Spleen (tissue), 7 donors: ENCODE measurements around the gene FAM163A.

Experiments
- CTCF ChIP-seq, 11 experiments: fragments of 200-600 bp in 7 of 11; fragments of 450-650 bp in 4 of 11; sonication (generic) in 4 of 11; IDR thresholded peaks in 8 of 11; conservative IDR thresholded peaks in 3 of 11; 1 replicate in 7 of 11; 2 replicates in 4 of 11; pipeline versions ENCODE4 v1.4.0 to v1.8.0; 2016 to 2021; ENCODE audit warnings: antibody characterized with exemption in 11 of 11, inconsistent platforms in 4 of 11, mild to moderate bottlenecking in 1 of 11
- POLR2AphosphoS5 ChIP-seq, 3 donors: sonication (generic); formaldehyde crosslinking; IDR thresholded peaks; one replicate each; pipeline ENCODE4 v1.5.1; 2017; ENCODE audit warnings: antibody characterized with exemption in 3 of 3
- donor health status: DM: no; HTN: no; CAD: no; lungs with moderate emphysema.
- donor health status: DM: no; HTN: no; CAD: no.
- donor health status: DM: no; HTN: no; CAD: no.

GRCh38 chr1:179803918-179804317 lies 60.8 kb downstream of the FAM163A start:
- TF ChIP-seq POLR2AphosphoS5 (IDR thresholded peaks at IDR 0.05): no peak
- TF ChIP-seq CTCF (IDR thresholded peaks at IDR 0.05 in 8 of 11, conservative IDR thresholded peaks at IDR 0.05 in 3 of 11): no peak
